Smooth muscle cell (in vitro differentiated cells): ENCODE results near the gene TRMO. TPM values are rescaled to one million over a fixed set of nuclear protein-coding genes. Genes with fewer than 3 reads are reported as not detected.

Experiments
- DNase-seq: peaks from one replicate; lab custom pipeline; 2025; ENCODE audit not compliant: unreplicated experiment; lab: John Stamatoyannopoulos, UW
- H2AFZ ChIP-seq: fragments of 200-600 bp; sonication (generic); 2 replicates; pipeline ENCODE4 v1.6.0; 2016; ENCODE audit warnings: antibody characterized with exemption, low read depth, mild to moderate bottlenecking
- H3F3A ChIP-seq: fragments of 200-600 bp; sonication (generic); 2 replicates; pipeline ENCODE4 v1.6.0; 2017; ENCODE audit warnings: antibody characterized with exemption, low read depth
- H3K27ac ChIP-seq: fragments of 200-600 bp; sonication (generic); 2 replicates; pipeline ENCODE4 v1.5.1; 2016; ENCODE audit warnings: low read depth, mild to moderate bottlenecking
- H3K27me3 ChIP-seq: fragments of 200-600 bp; sonication (generic); 2 replicates; pipeline ENCODE4 v1.6.1; 2016; ENCODE audit warnings: low read depth, mild to moderate bottlenecking
- H3K36me3 ChIP-seq: fragments of 200-600 bp; sonication (generic); 2 replicates; pipeline ENCODE4 v1.5.1; 2016; ENCODE audit warnings: low read depth
- H3K4me1 ChIP-seq: fragments of 200-600 bp; sonication (generic); 2 replicates; pipeline ENCODE4 v1.5.1; 2016; ENCODE audit warnings: low read depth
- H3K4me2 ChIP-seq: fragments of 200-600 bp; sonication (generic); 2 replicates; pipeline ENCODE4 v1.6.0; 2016; ENCODE audit warnings: mild to moderate bottlenecking
- H3K4me3 ChIP-seq: fragments of 200-600 bp; sonication (generic); 2 replicates; pipeline ENCODE4 v1.5.1; 2016; ENCODE audit warnings: mild to moderate bottlenecking
- H3K79me2 ChIP-seq: fragments of 200-600 bp; sonication (generic); 2 replicates; pipeline ENCODE4 v1.6.0; 2016; ENCODE audit warnings: low read depth, mild to moderate bottlenecking
- H3K9ac ChIP-seq: fragments of 200-600 bp; sonication (generic); 2 replicates; pipeline ENCODE4 v1.6.0; 2016; ENCODE audit warnings: low read depth
- H3K9me3 ChIP-seq: fragments of 200-600 bp; sonication (generic); replicated peaks from 2 replicates; pipeline ENCODE4 v1.5.1; 2016; ENCODE audit warnings: low read depth
- H4K20me1 ChIP-seq: fragments of 200-600 bp; sonication (generic); 2 replicates; pipeline ENCODE4 v1.6.0; 2016; ENCODE audit warnings: low read depth
- WGBS: methylation state at CpG from one replicate; pipeline ENCODE4 v1.1.7; 2016; ENCODE audit warnings: low lambda C conversion rate; 5-methylcytosine and 5-hydroxymethylcytosine counted together
- polyA plus RNA-seq: library from polyadenylated mRNA; unstranded; fragments of >200 nt; fragmentation: Nextera tagmentation; extraction: Ambion mirVana; gene quantifications from 2 replicates; pipeline ENCODE4 v1.2.1, GENCODE V29; 2016
- total RNA-seq: library from RNA; depleted of rRNA; stranded (reverse); fragments of >200 nt; gene quantifications from 2 replicates; pipeline ENCODE4 v1.2.3, GENCODE V29; 2014
- TF ChIP-seq, protein P1 (sequence below): fragments of 200-600 bp; sonication (generic); IDR thresholded peaks from 2 replicates; pipeline ENCODE4 v1.5.1; 2017; ENCODE audit warnings: borderline replicate concordance, mild to moderate bottlenecking, antibody characterized with exemption; ENCODE audit not compliant: insufficient read depth, poor library complexity, severe bottlenecking

Gene TRMO
- total and polyA plus RNA-seq, 2 experiments from 2014 or later = 5.8 to 8.1 TPM

- Histone ChIP-seq H3K36me3 (no peaks in the 10 kb centered on the region), H3K9me3 (no peaks in the 10 kb centered on the region), H3K27me3 (no peaks in the 10 kb centered on the region), H3F3A (no peaks in the 10 kb centered on the region), H4K20me1 (peaks cover 12% of the 10 kb centered on the region), H3K9ac (no peak overlapping the region), H3K4me3 (no peak overlapping the region), H3K4me1 (no peaks in the 10 kb centered on the region), H2AFZ (no peak overlapping the region), H3K79me2 (no peaks in the 10 kb centered on the region), H3K4me2 (no peak overlapping the region), H3K27ac (no peak overlapping the region)
- TF ChIP-seq, protein P1, sequence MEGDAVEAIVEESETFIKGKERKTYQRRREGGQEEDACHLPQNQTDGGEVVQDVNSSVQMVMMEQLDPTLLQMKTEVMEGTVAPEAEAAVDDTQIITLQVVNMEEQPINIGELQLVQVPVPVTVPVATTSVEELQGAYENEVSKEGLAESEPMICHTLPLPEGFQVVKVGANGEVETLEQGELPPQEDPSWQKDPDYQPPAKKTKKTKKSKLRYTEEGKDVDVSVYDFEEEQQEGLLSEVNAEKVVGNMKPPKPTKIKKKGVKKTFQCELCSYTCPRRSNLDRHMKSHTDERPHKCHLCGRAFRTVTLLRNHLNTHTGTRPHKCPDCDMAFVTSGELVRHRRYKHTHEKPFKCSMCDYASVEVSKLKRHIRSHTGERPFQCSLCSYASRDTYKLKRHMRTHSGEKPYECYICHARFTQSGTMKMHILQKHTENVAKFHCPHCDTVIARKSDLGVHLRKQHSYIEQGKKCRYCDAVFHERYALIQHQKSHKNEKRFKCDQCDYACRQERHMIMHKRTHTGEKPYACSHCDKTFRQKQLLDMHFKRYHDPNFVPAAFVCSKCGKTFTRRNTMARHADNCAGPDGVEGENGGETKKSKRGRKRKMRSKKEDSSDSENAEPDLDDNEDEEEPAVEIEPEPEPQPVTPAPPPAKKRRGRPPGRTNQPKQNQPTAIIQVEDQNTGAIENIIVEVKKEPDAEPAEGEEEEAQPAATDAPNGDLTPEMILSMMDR = no peak
- no peak for DNase-seq
- 99% methylated on average over 3 of the region's 3 CpGs for WGBS
Observed at GRCh38 chr9:97907046-97907445, 15.3 kb downstream of the TRMO start.

DNA sequence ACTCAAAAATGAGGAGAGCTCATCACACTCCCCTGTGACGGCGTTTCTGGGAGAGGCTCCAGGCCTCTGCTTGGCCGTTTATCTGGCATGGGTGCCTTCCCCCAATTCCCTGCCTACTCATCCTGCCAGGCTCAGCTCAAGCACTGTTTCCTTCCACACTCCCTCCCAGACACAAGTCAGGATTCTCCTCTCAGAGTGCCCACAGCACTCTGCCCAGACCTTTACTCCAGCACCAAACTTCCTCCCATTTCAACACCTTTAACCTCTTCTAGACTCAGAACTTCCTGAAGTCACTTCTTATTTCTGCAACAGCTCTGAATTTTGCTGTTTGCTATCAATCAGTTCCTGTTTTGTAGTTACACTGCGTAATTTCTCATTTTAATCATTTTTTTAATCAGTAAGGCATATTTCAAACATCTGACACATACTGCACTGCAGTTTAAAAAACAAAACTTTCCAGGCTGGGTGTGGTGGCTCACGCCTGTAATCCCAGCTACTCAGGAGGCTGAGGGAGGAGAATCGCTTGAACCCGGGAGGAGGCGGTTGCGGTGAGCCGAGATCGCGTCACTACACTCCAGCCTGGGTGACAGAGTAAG is 16.0 kb downstream of the TRMO start:
- H3K27ac ChIP-seq = no peak overlapping the region
- WGBS = 89% methylated on average over 12 of the region's 12 CpGs
- no peaks in the 10 kb centered on the region for H3K27me3 ChIP-seq

DNA sequence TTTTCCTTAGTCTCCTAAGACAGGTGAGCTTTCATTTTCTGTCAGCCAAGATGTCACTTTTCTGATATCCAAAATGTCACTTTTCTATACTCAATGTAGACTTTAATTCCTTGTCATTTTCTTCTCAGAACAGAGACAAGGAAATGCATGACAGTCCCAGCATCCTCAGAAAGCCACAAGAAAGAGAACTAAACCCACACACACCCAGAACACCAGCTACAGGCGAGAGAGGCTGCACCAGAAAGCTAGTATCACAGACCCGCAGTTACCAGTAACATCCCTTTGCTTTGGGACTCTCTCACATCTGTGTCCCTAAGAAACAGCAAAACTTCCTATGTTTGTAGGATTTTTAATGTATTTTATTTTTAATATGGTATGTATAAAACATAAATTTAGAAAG is 17.1 kb downstream of the TRMO start:
- no peaks in the 10 kb centered on the region for H3K4me1 ChIP-seq
- H3K4me2 ChIP-seq = no peak overlapping the region
- no peak overlapping the region for H2AFZ ChIP-seq
- H3K79me2 ChIP-seq = no peaks in the 10 kb centered on the region
- TF ChIP-seq, protein P1 = no peak
- no peaks in the 10 kb centered on the region for H3K27me3 ChIP-seq
- no peak overlapping the region for H3K4me3 ChIP-seq
- no peaks in the 10 kb centered on the region for H3K9me3 ChIP-seq
- no peak for DNase-seq
- H3K9ac ChIP-seq = no peak overlapping the region
- H3F3A ChIP-seq = no peaks in the 10 kb centered on the region
- H3K27ac ChIP-seq = no peak overlapping the region
- WGBS = 95% methylated on average over 2 of the region's 2 CpGs
- peaks cover 12% of the 10 kb centered on the region for H4K20me1 ChIP-seq
- H3K36me3 ChIP-seq = no peaks in the 10 kb centered on the region

More for the DNA sequence above, 16.0 kb downstream of the TRMO start:
- DNase-seq = no peak
- peaks cover 12% of the 10 kb centered on the region for H4K20me1 ChIP-seq
- no peaks in the 10 kb centered on the region for H3K9me3 ChIP-seq
- no peak overlapping the region for H3K9ac ChIP-seq
- H3K36me3 ChIP-seq = no peaks in the 10 kb centered on the region
- H3K4me2 ChIP-seq = no peak overlapping the region
- no peak overlapping the region for H3K4me3 ChIP-seq
- TF ChIP-seq, protein P1 = no peak
- no peaks in the 10 kb centered on the region for H3K4me1 ChIP-seq
- H3K79me2 ChIP-seq = no peaks in the 10 kb centered on the region
- H3F3A ChIP-seq = no peaks in the 10 kb centered on the region
- H2AFZ ChIP-seq = no peak overlapping the region

DNA sequence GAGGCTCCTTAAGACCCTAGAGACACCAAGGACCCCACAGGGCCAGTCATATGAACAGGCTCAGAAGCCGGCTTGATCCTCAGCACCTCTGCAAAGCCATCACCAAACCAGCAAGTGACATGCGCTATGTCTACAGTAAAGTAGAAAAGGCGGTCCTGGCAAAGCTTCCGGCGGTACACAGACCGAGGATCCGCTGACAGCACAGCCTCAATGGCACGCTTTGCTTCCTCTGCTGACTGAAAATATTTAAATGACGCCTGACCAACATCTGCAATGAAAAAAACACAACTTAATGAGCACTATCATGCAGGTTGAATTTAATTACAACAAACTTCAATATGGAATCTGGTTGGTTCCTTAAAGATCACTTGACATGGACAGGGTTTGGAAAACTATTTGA is 17.6 kb downstream of the TRMO start:
- H3K79me2 ChIP-seq = no peaks in the 10 kb centered on the region
- no peak overlapping the region for H3K4me3 ChIP-seq
- H3K27ac ChIP-seq = no peak overlapping the region
- no peak overlapping the region for H3K9ac ChIP-seq
- no peaks in the 10 kb centered on the region for H3K9me3 ChIP-seq
- no peak overlapping the region for H2AFZ ChIP-seq
- no peak for DNase-seq
- TF ChIP-seq, protein P1 = no peak
- H3K4me1 ChIP-seq = no peaks in the 10 kb centered on the region
- H4K20me1 ChIP-seq = peaks cover 12% of the 10 kb centered on the region
- WGBS = 97% methylated on average over 9 of the region's 9 CpGs
- no peaks in the 10 kb centered on the region for H3F3A ChIP-seq
- H3K27me3 ChIP-seq = no peaks in the 10 kb centered on the region
- no peaks in the 10 kb centered on the region for H3K36me3 ChIP-seq
- no peak overlapping the region for H3K4me2 ChIP-seq
